Hepatocyte (in vitro differentiated cells): Measurements from ENCODE around the gene CTNNB1.

ENCODE experiments used
- CTCF ChIP-seq: fragments of 200-600 bp; sonication (generic); IDR thresholded peaks from 2 replicates; pipeline ENCODE4 v1.5.1; 2016; ENCODE audit warnings: antibody characterized with exemption, mild to moderate bottlenecking; ENCODE audit not compliant: poor library complexity
- EZH2phosphoT487 ChIP-seq: fragments of 200-600 bp; sonication (generic); IDR thresholded peaks from one replicate; pipeline ENCODE4 v1.6.1; 2018; ENCODE audit warnings: antibody characterized with exemption, mild to moderate bottlenecking, low read depth, moderate library complexity; ENCODE audit not compliant: unreplicated experiment, severe bottlenecking

DNA sequence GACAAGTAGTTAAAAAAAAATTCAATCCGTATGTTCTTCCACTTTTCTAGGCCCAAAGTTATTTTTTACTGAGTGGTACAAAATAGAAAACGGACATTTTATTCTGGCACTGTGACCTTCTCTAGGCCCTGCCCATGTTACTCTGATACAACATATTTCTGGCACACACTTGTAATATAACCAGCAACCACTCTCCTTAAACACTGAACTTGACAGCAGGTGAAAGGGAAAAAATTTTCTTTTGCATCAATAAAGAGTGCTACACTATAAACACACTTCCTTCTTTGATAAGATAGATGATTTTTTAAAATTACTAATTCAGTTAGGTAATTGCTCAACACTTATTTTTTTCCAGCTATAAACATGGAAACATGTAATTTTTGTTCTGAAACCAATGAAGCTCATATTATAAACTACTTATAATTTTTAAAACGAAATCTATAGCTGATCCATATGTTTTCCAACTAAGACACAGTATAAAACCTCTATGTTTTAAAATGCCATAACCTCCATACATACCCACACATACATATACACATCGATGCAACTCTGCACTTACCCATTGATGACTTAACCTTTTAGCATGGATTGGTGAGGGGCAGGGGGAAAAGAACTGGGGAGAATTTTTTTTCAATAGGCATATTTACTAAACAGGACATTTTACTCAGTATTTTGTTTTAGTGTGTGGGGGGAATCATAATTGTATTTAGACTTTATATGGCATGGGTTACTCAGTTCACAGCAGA lies 5.3 kb upstream of the CTNNB1 start:
- TF ChIP-seq EZH2phosphoT487 (no peak), CTCF (no peak)
